ENCODE data around the gene KCNAB2. TPM values are rescaled to one million over a fixed set of nuclear protein-coding genes. Genes with fewer than 3 reads are reported as not detected.
"Not testable (repeated sequence)": the region's sequence is repeated elsewhere in the genome, so short reads cannot be mapped to it uniquely, and the experiment has no call there.

KCNAB2 gene
- total RNA-seq, 2 donors from 2014 or later: 203 to 207 TPM

DNA sequence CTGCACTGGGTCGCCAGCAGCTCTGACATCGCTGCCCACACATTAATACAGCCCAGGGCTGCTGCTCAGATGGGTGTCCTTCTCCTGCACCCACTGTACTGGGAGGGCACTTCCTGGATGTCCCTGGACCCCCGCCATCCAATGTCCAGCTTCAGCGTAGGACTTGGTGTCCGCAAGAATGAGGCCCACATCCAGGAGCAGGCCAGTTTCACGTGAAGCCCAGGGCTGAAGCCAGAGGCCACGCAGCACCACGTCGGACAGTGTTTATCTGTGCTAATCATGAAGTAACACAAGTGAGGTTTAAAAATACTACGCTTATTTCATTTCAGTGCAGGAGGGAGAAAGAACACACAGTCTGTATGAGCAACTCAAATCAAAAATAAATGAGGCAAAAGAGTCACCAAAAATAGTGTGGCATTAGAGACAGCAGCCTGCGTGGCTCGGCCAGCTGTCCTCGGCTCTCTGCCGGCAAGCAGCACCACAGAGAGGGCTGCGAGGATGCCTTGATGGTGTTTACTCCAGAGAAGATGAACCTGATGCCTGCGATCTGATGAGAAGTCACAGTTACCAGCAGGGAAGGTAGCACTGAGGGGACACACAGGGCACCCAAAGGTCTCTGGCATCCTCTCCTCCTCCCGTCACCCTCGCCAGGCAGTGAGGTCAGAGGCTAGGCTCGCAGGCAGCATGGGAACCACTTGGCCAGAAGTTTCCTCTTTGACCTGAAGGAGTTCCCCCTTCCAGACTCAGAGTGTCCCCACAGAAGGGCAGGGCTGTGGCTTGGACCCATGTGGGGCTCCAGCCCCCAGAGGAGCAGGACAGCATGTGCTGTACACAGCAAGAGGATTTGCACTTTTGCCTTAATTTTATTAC lies 31.3 kb upstream of the KCNAB2 start:
- no peak for DNase-seq
- Mint-ChIP-seq H3K36me3 (ENCODE audit: low read depth) (no peaks in the 10 kb centered on the region), H3K27ac (peak overlapping the region; percentile 81), H3K4me1 (peaks cover 16% of the 10 kb centered on the region), H3K4me3 (no peak overlapping the region), H3K27me3 (no peaks in the 10 kb centered on the region)
- ATAC-seq: no peak
- no peaks in the 10 kb centered on the region for H3K9me3 ChIP-seq (ENCODE audit: control insufficient read depth, low read length, poor library complexity, severe bottlenecking)

DNA sequence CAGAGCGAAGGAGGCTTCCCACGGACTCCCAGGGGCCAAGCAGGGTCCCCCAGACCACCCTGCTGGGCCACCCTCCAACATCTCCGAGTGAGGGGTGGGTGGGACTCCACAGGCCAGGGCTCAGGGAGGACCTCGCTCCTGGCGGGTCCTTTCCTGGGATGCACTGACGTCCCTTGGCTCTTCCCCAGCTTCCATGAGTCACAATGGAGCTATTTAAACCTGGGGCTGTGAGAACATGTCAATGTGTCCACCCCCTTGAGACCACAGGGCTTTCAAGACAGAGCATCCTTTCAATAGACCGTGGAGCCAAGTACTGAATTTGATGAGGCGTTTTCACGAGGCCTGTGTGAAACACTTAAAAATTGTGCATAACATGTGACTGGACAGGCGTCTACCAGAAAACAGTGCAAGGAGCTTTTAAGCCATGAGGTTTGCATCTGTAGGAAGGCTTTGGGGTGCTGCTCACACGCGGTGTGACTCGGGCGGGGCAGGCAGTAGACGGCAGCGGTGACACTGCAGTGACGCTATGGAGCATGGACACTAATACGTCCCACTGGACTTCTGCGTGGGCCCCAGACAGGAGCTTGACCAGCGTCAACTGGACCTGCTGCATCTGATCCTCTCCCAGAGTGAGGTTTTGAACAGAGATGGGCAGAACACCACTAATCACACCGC lies 29.4 kb upstream of the KCNAB2 start:
- Mint-ChIP-seq H3K4me3 (peak overlapping the region; percentile 25), H3K27ac (no peak overlapping the region), H3K27me3 (no peaks in the 10 kb centered on the region), H3K4me1 (peaks cover 15% of the 10 kb centered on the region), H3K36me3 (ENCODE audit: low read depth) (no peaks in the 10 kb centered on the region)
- DNase-seq (no peak), ATAC-seq (no peak)
- H3K9me3 ChIP-seq (ENCODE audit: control insufficient read depth, low read length, poor library complexity, severe bottlenecking): no peaks in the 10 kb centered on the region

DNA sequence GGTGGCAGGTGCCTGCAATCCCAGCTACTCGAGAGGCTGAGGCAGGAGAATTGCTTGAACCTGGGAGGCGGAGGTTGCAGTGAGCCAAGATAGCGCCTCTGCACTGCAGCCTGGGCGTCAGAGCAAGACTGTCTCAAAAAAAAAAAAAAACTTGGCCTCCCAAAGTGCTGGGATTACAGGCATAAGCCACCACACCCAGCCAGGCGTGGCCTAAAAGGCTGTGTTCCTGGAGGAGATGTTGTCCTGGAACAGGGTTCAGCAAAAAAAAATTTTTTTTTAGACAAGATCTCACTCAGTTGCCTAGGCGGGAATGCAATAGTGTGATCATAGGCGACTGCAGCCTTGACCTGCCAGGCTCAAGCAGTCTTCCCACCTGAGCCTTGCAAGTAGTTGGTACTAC lies 28.0 kb upstream of the KCNAB2 start:
- ATAC-seq: not testable (repeated sequence)

DNA sequence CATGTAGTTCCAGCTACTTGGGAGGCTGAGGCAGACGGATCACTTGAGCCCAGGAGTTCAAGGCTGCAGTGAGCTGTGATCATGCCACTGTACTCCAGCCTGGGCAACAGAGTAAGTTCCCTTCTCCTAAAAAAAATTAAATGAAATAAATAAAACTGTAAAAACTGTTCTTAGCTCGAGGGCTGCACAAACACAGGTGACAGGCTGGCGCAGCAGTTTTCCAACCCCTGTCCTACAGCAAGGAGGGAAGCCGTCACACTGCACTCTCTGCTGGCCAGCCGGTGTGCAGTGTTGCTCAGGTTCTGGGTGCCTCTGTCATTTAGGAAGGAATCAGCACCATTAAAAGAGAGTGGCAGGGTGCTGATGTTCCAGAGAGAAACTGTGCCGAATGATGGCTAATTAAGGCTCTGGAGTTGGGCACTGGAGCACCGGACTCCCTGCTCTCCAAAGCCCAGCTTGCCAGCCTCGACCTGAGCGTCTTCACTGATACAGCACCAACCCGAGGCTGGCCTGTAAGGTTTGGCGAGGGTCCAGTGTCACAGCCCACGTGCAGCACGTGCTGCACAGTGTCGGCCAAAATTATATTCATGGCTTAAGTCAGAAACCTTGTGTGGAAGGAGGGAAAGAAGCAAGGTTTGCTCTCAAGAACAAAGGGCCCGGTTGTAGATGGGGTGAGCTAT lies 26.4 kb upstream of the KCNAB2 start:
- Mint-ChIP-seq H3K27me3 (no peaks in the 10 kb centered on the region), H3K36me3 (ENCODE audit: low read depth) (no peaks in the 10 kb centered on the region), H3K4me1 (peaks cover 7% of the 10 kb centered on the region), H3K4me3 (no peak overlapping the region), H3K27ac (no peak overlapping the region)
- H3K9me3 ChIP-seq (ENCODE audit: control insufficient read depth, low read length, poor library complexity, severe bottlenecking): no peaks in the 10 kb centered on the region
- ATAC-seq (no peak), DNase-seq (no peak)

More for the DNA sequence above, 28.0 kb upstream of the KCNAB2 start:
- H3K36me3 Mint-ChIP-seq (ENCODE audit: low read depth); DNase-seq; H3K9me3 ChIP-seq (ENCODE audit: control insufficient read depth, low read length, poor library complexity, severe bottlenecking); H3K27me3 Mint-ChIP-seq; H3K27ac Mint-ChIP-seq; H3K4me3 Mint-ChIP-seq: not testable (repeated sequence)
- H3K4me1 Mint-ChIP-seq: peaks cover 14% of the 10 kb centered on the region

DNA sequence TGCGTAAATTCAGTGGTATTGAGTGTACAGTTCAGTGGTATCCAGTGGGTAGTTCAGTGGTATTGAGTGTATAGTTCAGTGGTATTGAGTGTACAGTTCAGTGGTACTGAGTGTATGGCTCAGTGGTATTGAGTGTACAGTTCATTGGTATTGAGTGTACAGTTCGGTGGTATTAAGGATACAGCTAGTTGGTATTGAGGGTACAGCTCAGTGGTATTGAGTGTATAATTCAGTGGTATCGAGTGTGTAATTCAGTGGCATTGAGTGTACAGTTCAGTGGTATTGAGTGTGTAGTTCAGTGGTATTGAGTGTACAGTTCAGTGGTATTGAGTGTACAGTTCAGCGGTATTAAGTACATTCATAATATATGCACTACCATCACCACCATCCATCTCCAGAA lies 23.5 kb upstream of the KCNAB2 start:
- Mint-ChIP-seq H3K36me3 (ENCODE audit: low read depth) (no peaks in the 10 kb centered on the region), H3K4me1 (peaks cover 23% of the 10 kb centered on the region), H3K4me3 (no peak overlapping the region), H3K27me3 (no peaks in the 10 kb centered on the region), H3K27ac (no peak overlapping the region)
- ATAC-seq (no peak), DNase-seq (no peak)
- no peaks in the 10 kb centered on the region for H3K9me3 ChIP-seq (ENCODE audit: control insufficient read depth, low read length, poor library complexity, severe bottlenecking)

DNA sequence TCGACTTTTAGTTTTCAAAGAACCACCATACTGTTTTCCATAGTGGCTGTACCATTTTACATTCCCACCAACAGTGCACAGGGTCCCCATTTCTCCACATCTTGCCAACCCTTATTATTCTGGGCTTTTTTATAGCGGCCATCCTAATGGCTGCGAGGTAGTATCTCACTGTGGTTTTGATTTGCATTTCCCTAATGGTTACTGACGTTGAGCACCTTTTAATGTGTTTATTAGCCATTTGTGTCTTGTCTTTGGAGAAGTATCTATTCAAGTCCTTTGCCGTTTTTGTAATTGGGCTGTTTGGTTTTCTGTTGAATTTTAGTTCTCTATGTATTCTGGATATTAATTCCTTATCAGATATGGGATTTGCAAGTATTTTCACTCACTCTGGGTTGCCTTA lies 22.3 kb upstream of the KCNAB2 start:
- no peaks in the 10 kb centered on the region for H3K36me3 Mint-ChIP-seq (ENCODE audit: low read depth)
- H3K27ac Mint-ChIP-seq: no peak overlapping the region
- H3K27me3 Mint-ChIP-seq: no peaks in the 10 kb centered on the region
- H3K9me3 ChIP-seq (ENCODE audit: control insufficient read depth, low read length, poor library complexity, severe bottlenecking): no peaks in the 10 kb centered on the region
- ATAC-seq: no peak
- H3K4me3 Mint-ChIP-seq: peak overlapping the region; percentile 41
- DNase-seq: no peak
- peaks cover 33% of the 10 kb centered on the region for H3K4me1 Mint-ChIP-seq

DNA sequence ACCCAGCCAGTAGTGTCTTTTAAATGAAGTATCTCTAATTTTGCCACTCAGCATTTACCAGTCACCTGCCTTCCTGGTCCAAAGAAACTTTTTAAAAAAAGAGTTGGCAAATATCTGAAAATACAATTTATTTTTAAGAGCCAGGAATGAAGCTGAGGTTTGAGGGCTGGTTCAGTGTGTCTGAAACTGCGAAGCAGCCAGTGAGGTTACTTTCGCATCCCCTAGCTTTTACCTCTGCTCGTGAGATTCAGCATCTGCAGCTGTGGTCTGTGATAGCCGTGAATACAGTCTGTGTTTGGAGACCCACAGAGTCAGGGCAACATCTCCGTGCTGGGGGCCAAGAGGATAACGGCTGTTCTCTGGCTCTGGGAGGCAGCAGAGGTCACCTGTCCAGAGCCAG lies 21.3 kb upstream of the KCNAB2 start:
- H3K36me3 Mint-ChIP-seq (ENCODE audit: low read depth): no peaks in the 10 kb centered on the region
- peak overlapping the region; percentile 98 for H3K27ac Mint-ChIP-seq
- H3K4me1 Mint-ChIP-seq: peaks cover 39% of the 10 kb centered on the region
- H3K27me3 Mint-ChIP-seq: no peaks in the 10 kb centered on the region
- no peak for DNase-seq
- H3K4me3 Mint-ChIP-seq: no peak overlapping the region
- no peak for ATAC-seq
- no peaks in the 10 kb centered on the region for H3K9me3 ChIP-seq (ENCODE audit: control insufficient read depth, low read length, poor library complexity, severe bottlenecking)

DNA sequence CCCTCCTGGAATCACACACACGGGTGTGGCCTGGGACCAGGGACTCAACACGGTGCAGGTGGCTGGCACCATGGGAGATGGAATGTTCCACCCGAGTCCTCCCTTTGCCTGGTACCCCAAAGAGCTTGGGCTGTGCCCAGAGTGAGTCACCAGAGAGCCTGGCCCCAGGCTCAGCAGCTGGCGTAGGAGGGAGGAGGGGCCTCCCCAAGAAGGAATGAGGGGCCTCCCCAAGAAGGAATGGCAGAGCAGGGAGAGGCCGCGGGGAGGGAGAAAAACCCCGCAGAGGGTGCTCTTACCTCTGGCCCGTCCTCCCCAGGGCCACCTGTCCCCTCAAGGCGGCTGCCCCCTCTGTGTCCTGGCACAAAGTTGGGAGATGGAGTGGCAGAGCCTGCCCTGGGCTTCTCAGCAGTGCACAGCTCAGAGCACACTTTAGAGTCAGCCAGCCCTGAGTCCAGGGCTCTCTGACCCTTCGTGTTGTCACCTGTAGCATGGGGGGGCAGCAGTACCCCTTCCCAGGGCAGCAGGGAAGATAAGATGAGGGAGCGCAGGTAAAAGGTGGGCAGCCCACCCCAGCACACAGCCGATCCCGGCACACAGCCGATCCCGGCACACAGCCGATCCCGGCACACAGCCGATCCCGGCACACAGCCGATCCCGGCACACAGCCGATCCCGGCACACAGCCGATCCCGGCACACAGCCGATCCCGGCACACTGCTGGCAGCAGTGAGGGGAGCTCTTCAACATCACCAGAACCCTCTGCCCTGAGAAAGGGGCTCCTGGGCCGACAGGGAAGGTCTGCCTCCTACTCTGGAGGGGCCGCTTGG lies 20.2 kb upstream of the KCNAB2 start:
- Mint-ChIP-seq H3K36me3 (ENCODE audit: low read depth) (peaks cover 2% of the 10 kb centered on the region), H3K27me3 (no peaks in the 10 kb centered on the region), H3K27ac (peak overlapping the region; percentile 98), H3K4me3 (peak overlapping the region; percentile 95), H3K4me1 (peaks cover 42% of the 10 kb centered on the region)
- DNase-seq (no peak), ATAC-seq (no peak)
- H3K9me3 ChIP-seq (ENCODE audit: control insufficient read depth, low read length, poor library complexity, severe bottlenecking): no peaks in the 10 kb centered on the region

DNA sequence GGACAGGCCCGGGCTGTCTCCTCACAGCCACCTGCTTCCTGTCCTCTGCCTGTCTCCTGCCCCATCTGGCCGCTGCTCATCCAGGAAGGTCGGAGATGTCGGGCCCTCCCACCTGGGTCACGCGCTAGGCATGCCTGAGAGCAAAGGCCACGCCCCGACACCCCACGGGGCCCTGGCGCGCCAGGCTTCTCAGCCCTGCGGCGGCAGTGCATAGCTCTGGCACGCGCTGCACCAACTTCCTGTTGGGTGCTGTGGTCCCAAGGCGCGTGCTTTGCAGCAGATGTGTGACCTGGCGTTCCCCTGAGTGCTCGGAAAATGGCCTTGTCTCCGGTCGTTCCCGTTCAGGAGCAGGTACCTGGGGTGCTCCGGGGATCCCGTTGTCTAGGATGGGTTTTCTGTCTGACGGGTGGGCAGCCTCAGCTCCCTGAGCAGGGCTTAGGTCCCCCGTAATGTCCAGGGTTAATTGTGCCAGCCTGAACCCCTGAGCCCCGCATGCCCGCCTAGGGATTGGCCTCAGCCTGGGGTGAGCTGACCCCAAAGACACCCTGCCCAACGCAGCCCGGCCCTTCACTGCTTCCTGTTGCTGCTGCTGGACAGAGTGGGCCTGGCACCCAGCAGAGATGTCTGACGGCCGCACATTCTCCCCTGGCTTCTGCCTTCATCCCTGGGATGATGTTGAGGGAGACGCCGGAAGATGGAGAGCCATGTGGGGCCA lies 19.4 kb upstream of the KCNAB2 start:
- peaks cover 50% of the 10 kb centered on the region for H3K4me1 Mint-ChIP-seq
- no peaks in the 10 kb centered on the region for H3K9me3 ChIP-seq (ENCODE audit: control insufficient read depth, low read length, poor library complexity, severe bottlenecking)
- peak overlapping the region; percentile 98 for H3K27ac Mint-ChIP-seq
- no peaks in the 10 kb centered on the region for H3K27me3 Mint-ChIP-seq
- peak overlapping the region; percentile 95 for H3K4me3 Mint-ChIP-seq
- ATAC-seq: peak; percentile 90
- peak; percentile 87 to 91 (median 89) for DNase-seq
- peaks cover 5% of the 10 kb centered on the region for H3K36me3 Mint-ChIP-seq (ENCODE audit: low read depth)

DNA sequence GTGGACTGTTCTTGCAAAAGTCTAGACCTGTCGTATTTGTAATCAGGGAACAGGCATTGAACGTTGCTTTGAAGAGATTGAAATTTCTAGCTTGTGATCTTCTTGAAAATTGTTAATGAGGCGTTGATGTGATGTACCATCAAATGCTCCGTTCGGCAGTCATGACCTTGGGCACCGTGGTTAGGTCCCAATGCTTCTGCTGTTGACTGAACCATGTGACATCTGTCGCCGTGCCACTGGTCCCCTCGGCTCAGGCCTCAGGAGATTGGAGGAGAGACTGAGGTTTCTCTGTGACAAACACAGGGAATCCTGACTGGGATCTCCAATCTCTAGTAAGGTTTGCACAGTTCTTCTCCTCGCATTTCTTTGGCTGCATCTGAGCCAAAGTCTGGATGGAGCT lies 18.1 kb upstream of the KCNAB2 start:
- ATAC-seq (no peak), DNase-seq (no peak)
- H3K9me3 ChIP-seq (ENCODE audit: control insufficient read depth, low read length, poor library complexity, severe bottlenecking): no peaks in the 10 kb centered on the region
- Mint-ChIP-seq H3K36me3 (ENCODE audit: low read depth) (peaks cover 5% of the 10 kb centered on the region), H3K27me3 (no peaks in the 10 kb centered on the region), H3K4me1 (peaks cover 57% of the 10 kb centered on the region), H3K4me3 (peak overlapping the region; percentile 95), H3K27ac (peak overlapping the region; percentile 98)

DNA sequence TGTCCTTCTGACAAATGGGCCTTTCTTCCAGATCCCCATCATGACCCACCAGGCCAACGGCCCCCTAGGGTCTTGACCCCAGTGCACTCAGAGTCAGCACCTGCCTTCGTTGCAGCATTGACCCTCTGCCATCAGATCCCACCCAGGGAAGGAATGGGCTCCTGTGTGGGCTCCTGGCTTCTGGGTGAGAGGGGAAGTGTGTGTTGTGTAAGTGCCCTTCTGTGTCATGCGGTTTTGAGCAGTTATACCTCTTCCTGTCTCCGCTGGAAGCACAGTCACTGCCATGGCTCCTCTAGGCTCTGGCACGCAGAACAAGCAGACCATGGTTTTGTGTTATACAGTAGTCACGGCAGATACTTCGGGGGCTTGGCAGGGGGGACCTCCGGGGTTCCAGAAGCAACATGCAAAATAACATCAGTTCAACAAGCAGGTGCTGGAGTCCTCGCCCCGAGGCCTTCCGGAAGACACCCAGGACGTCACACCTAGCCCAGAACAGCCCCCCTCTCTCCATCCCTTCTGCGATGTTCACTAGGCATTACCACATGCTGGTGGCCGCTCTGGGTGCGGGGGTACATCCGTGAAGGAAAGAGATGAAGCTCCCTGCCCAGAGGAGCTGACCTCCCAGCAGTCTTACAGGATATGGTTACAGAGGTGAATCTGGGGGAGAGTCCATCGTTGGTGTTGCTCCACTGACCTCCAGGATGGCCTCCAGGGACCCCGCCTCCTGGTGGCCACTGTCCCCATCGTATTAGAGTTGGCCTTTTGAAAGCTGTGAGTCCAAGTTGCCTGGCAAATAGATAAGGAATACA lies 17.4 kb upstream of the KCNAB2 start:
- DNase-seq: peak; percentile 20 to 41 (median 41)
- ATAC-seq: peak; percentile 60
- no peaks in the 10 kb centered on the region for H3K27me3 Mint-ChIP-seq
- H3K4me3 Mint-ChIP-seq: peak overlapping the region; percentile 95
- H3K36me3 Mint-ChIP-seq (ENCODE audit: low read depth): peaks cover 6% of the 10 kb centered on the region
- no peaks in the 10 kb centered on the region for H3K9me3 ChIP-seq (ENCODE audit: control insufficient read depth, low read length, poor library complexity, severe bottlenecking)
- H3K27ac Mint-ChIP-seq: peak overlapping the region; percentile 98
- peaks cover 64% of the 10 kb centered on the region for H3K4me1 Mint-ChIP-seq

DNA sequence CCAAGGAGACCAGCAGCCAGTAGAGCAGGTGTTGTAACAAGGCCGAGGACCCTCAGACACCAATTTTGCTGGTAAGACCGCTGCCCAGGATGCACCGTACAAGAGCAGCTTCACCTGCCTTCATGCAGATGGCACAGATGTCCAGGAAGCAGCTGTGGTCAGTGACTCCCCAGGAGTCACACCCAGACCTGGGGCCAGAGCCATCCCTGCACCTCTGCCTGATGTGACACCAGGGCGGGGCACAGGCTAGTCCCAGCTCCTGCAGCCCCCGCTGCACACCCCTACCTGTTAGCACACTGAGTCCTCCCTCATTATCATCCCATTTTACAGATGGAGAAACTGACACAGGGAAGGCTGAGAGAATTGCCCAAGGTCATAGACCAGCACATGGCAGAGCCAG lies 16.3 kb upstream of the KCNAB2 start:
- DNase-seq: no peak
- Mint-ChIP-seq H3K27ac (peak overlapping the region; percentile 98), H3K4me3 (peak overlapping the region; percentile 95), H3K36me3 (ENCODE audit: low read depth) (peaks cover 8% of the 10 kb centered on the region), H3K4me1 (peaks cover 66% of the 10 kb centered on the region), H3K27me3 (no peaks in the 10 kb centered on the region)
- ATAC-seq: no peak
- H3K9me3 ChIP-seq (ENCODE audit: control insufficient read depth, low read length, poor library complexity, severe bottlenecking): no peaks in the 10 kb centered on the region
